GM21723 (cell line): ENCODE results near the gene KDM2B.
A peak's percentile ranks its signal among the peaks of the same experiment; 100 is the strongest.
"Not testable (repeated sequence)": the region's sequence is repeated elsewhere in the genome, so short reads cannot be mapped to it uniquely, and the experiment has no call there.

Source experiments
- ATAC-seq: cut with Tn5 transposase; IDR thresholded peaks from one replicate; pipeline ENCODE4 v1.9.1; 2021; ENCODE audit warnings: mild to moderate bottlenecking, moderate library complexity; ENCODE audit not compliant: unreplicated experiment

Gene KDM2B

GRCh38 chr12:121507984-121508383 is 72.8 kb downstream of the KDM2B start:
- ATAC-seq: no peak

GRCh38 chr12:121507245-121507644 is 73.6 kb downstream of the KDM2B start:
- ATAC-seq: no peak

- no peak for ATAC-seq
These were observed 75.3 kb downstream of the KDM2B start for GRCh38 chr12:121505513-121505912.

GRCh38 chr12:121504505-121504904 is 76.3 kb downstream of the KDM2B start:
- ATAC-seq: no peak

GRCh38 chr12:121503395-121503794 is 77.4 kb downstream of the KDM2B start:
- no peak for ATAC-seq

- no peak for ATAC-seq
These were observed 78.9 kb downstream of the KDM2B start for GRCh38 chr12:121501946-121502345.

- peak; percentile 56 for ATAC-seq
These were observed 80.7 kb downstream of the KDM2B start for GRCh38 chr12:121499929-121500793.

- no peak for ATAC-seq
These were observed 85.1 kb downstream of the KDM2B start for GRCh38 chr12:121495746-121496145.

- ATAC-seq: no peak
These were observed 86.6 kb downstream of the KDM2B start for GRCh38 chr12:121494093-121494787.

GRCh38 chr12:121490401-121491281 is 90.2 kb downstream of the KDM2B start:
- ATAC-seq: no peak

- no peak for ATAC-seq
These were observed 90.9 kb downstream of the KDM2B start for GRCh38 chr12:121489874-121490273.

- ATAC-seq: no peak
These were observed 95.9 kb downstream of the KDM2B start for GRCh38 chr12:121484967-121485366.

GRCh38 chr12:121484564-121484963 is 96.3 kb downstream of the KDM2B start:
- not testable (repeated sequence) for ATAC-seq

GRCh38 chr12:121483949-121484348 is 96.9 kb downstream of the KDM2B start:
- no peak for ATAC-seq

- no peak for ATAC-seq
These were observed 104.3 kb downstream of the KDM2B start for GRCh38 chr12:121476477-121476876.

- ATAC-seq: no peak
These were observed 105.5 kb downstream of the KDM2B start for GRCh38 chr12:121475279-121475678.

GRCh38 chr12:121472150-121472905 is 108.5 kb downstream of the KDM2B start:
- ATAC-seq: no peak

- ATAC-seq: no peak
These were observed 110.1 kb downstream of the KDM2B start for GRCh38 chr12:121470751-121471150.

- no peak for ATAC-seq
These were observed 112.4 kb downstream of the KDM2B start for GRCh38 chr12:121468499-121468801.

- ATAC-seq: no peak
These were observed 113.0 kb downstream of the KDM2B start for GRCh38 chr12:121467638-121468498.
